GM12878 (cell line): ENCODE data around the gene SGSM2. TPM values are rescaled to one million over a fixed set of nuclear protein-coding genes. Genes with fewer than 3 reads are reported as not detected.
A peak's percentile ranks its signal among the peaks of the same experiment; 100 is the strongest.

Experiments used
- ATAC-seq: fragments of 200-7000 bp; cut with Tn5 transposase; 3 replicates; pipeline ENCODE4 v1.9.1; 2020; ENCODE audit warnings: mild to moderate bottlenecking, moderate library complexity
- BruUV-seq: library from RNA; stranded (reverse); fragments of 400-500 nt; replicated peaks from 2 replicates; lab custom pipeline; 2021; lab: Mats Ljungman, UMichigan
- CTCF ChIA-PET: fragments of 300-600 bp; sonication (Branson Sonifier 250); formaldehyde crosslinking; extraction: SDS; loops from one replicate; lab custom pipeline; 2021; ENCODE audit warnings: inconsistent platforms; lab: Yijun Ruan, JAX
- POLR2A ChIA-PET: fragments of 350-600 bp; formaldehyde crosslinking; extraction: SDS; loops from one replicate; lab custom pipeline; 2021; ENCODE audit warnings: inconsistent platforms; lab: Charles Lee
- RAD21 ChIA-PET: fragments of 300-600 bp; sonication (Branson Sonifier 250); formaldehyde crosslinking; loops from one replicate; lab custom pipeline; 2023; ENCODE audit warnings: antibody characterized with exemption; ENCODE audit not compliant: unreplicated experiment; lab: Charles Lee
- SMC1A ChIA-PET: fragments of 300-600 bp; sonication (Branson Sonifier 250); formaldehyde crosslinking; loops from one replicate; lab custom pipeline; 2023; ENCODE audit not compliant: unreplicated experiment, uncharacterized antibody; lab: Charles Lee
- DNase-seq: peaks from one replicate; pipeline ENCODE4 v3.0.0-alpha.2; 2011; ENCODE audit warnings: low read depth, low spot score
- FAIRE-seq: peaks from 3 replicates; lab custom pipeline; 2011; peaks lifted over from hg19 to GRCh38; lab: Jason Lieb, UNC
- H2AFZ ChIP-seq: 2 replicates; pipeline ENCODE4 v1.6.0; 2011; ENCODE audit warnings: low read depth, low read length, control low read depth; ENCODE audit not compliant: control insufficient read depth
- H3K27ac ChIP-seq: 2 replicates; pipeline ENCODE4 v1.5.1; 2011; ENCODE audit warnings: control low read depth; ENCODE audit not compliant: control insufficient read depth, insufficient read depth
- H3K27me3 ChIP-seq, 2 experiments: replicated peaks in 1 of 2; 2 replicates each; pipeline versions ENCODE4 v1.6.0 to v1.6.1; 2011; ENCODE audit warnings: low read length in 1 of 2; ENCODE audit not compliant: control insufficient read depth in 2 of 2, insufficient read depth in 2 of 2
- H3K36me3 ChIP-seq, 2 experiments: 2 replicates each; pipeline ENCODE4 v1.5.1; 2011; ENCODE audit warnings: low read length in 1 of 2; ENCODE audit not compliant: control insufficient read depth in 2 of 2, insufficient read depth in 2 of 2
- H3K4me1 ChIP-seq: 2 replicates; pipeline ENCODE4 v1.6.1; 2011; ENCODE audit warnings: mild to moderate bottlenecking, low read length, moderate library complexity, mixed read lengths; ENCODE audit not compliant: control insufficient read depth, insufficient read depth
- H3K4me2 ChIP-seq: 2 replicates; pipeline ENCODE4 v1.6.0; 2011; ENCODE audit warnings: control low read depth; ENCODE audit not compliant: control insufficient read depth, insufficient read depth
- H3K4me3 ChIP-seq: fragments of 200-600 bp; sonication (generic); 2 replicates; pipeline ENCODE4 v1.5.1; 2016
- H3K79me2 ChIP-seq: 2 replicates; pipeline ENCODE4 v1.6.0; 2011; ENCODE audit warnings: low read length; ENCODE audit not compliant: control insufficient read depth, insufficient read depth
- H3K9ac ChIP-seq: 2 replicates; pipeline ENCODE4 v1.8.0; 2011; ENCODE audit warnings: low read length, control low read depth, mixed read lengths; ENCODE audit not compliant: control insufficient read depth, insufficient read depth
- H3K9me3 ChIP-seq: replicated peaks from 3 replicates; pipeline ENCODE4 v1.5.1; 2011; ENCODE audit warnings: mild to moderate bottlenecking, low read length; ENCODE audit not compliant: control insufficient read depth, insufficient read depth
- H4K20me1 ChIP-seq: 2 replicates; pipeline ENCODE4 v1.6.0; 2011; ENCODE audit not compliant: control insufficient read depth, insufficient read depth
- ATF7 ChIP-seq: fragments of 450-650 bp; IDR thresholded peaks from 2 replicates; pipeline ENCODE4 v1.6.1; 2016; ENCODE audit warnings: low read depth, mild to moderate bottlenecking
- BMI1 ChIP-seq: fragments of 450-650 bp; IDR thresholded peaks from 2 replicates; pipeline ENCODE4 v1.6.1; 2016; ENCODE audit warnings: mild to moderate bottlenecking, moderate library complexity, borderline replicate concordance
- CTCF ChIP-seq, 3 experiments: IDR thresholded peaks in 2 of 3; conservative IDR thresholded peaks in 1 of 3; 2 replicates each; pipeline ENCODE4 v1.5.1; 2011; ENCODE audit warnings: low read depth in 3 of 3, low read length in 3 of 3, mild to moderate bottlenecking in 3 of 3, control low read depth in 2 of 3, moderate library complexity in 2 of 3, inconsistent platforms in 1 of 3, mixed read lengths in 1 of 3; ENCODE audit not compliant: control insufficient read depth in 2 of 3, insufficient read depth in 1 of 3; ENCODE audit errors: extremely low read depth in 1 of 3
- WGBS: methylation state at CpG from one replicate; pipeline ENCODE4 v1.1.6; 2016; ENCODE audit warnings: low lambda C conversion rate; ENCODE audit not compliant: insufficient replicate concordance, insufficient coverage; ENCODE audit errors: missing lambda C conversion rate; 5-methylcytosine and 5-hydroxymethylcytosine counted together
- in situ Hi-C: fragments of 300-500 bp; cut with MboI; formaldehyde crosslinking; loops from 9 replicates; pipeline ENCODE4 v1.14.3; 2018; ENCODE audit warnings: mixed read lengths
- intact Hi-C: fragments of 100-400 bp; cut with micrococcal nuclease; formaldehyde crosslinking; loops from one replicate; pipeline ENCODE4 v1.14.2; 2022; ENCODE audit not compliant: unreplicated experiment
- polyA plus RNA-seq, 11 experiments: library from polyadenylated mRNA; depleted of rRNA in 4 of 11; unstranded in 6 of 11; stranded (reverse) in 5 of 11; fragments of >200 nt; fragmentation: Nextera tagmentation in 4 of 11; fragmentation: Illumina TruSeq in 1 of 11; extraction: Ambion mirVana in 4 of 11; extraction: Trizol in 1 of 11; gene quantifications; 1 replicate in 1 of 11; 2 replicates in 10 of 11; pipeline versions ENCODE4 v1.2.1 to v1.2.3, GENCODE V29; 2011 to 2016; ENCODE audit warnings: inconsistent platforms in 2 of 11, missing spikeins in 2 of 11, low read depth in 1 of 11
- total RNA-seq, 4 experiments: library from RNA; depleted of rRNA in 3 of 4; stranded (reverse); fragments of >200 nt in 3 of 4; fragmentation: Illumina TruSeq in 1 of 4; extraction: Trizol in 1 of 4; gene quantifications; 2 replicates each; pipeline versions ENCODE4 v1.2.1 to v1.2.3, GENCODE V29; 2013 to 2021

Gene SGSM2
- total and polyA plus RNA-seq, 10 of the 15 experiments (the other 5 are each of a cell fraction or from before 2014, with no cell fraction given): 0.50 to 50.9 (median 18.5) TPM

GRCh38 chr17:2369551-2370210, 32.4 kb downstream of the SGSM2 start:
- WGBS: 87% methylated on average over 19 of the region's 20 CpGs
- H4K20me1 ChIP-seq: no peaks in the 10 kb centered on the region
- intact Hi-C loops: no loop called here

More at GRCh38 chr17:2369551-2370210, 32.4 kb downstream of the SGSM2 start:
- Histone ChIP-seq H2AFZ (no peak overlapping the region), H3K9me3 (no peaks in the 10 kb centered on the region), H3K79me2 (no peaks in the 10 kb centered on the region), H3K4me3 (no peak overlapping the region), H3K4me1 (no peaks in the 10 kb centered on the region), H3K9ac (no peak overlapping the region), H3K4me2 (no peak overlapping the region), H3K27me3 (no peaks in the 10 kb centered on the region), H3K36me3 (no peaks in the 10 kb centered on the region; a peak in 1 of 4 replicates), H3K27ac (no peak overlapping the region)
- TF ChIP-seq CTCF (IDR thresholded peaks at IDR 0.05 in 2 of 3, conservative IDR thresholded peaks at IDR 0.05 in 1 of 3; ENCODE audit: control insufficient read depth in 2 of 3, extremely low read depth in 1 of 3, insufficient read depth in 1 of 3, low read depth in 3 of 3, low read length in 3 of 3) (0 out of 6 replicates have a peak, but pooled peaks of 1 of the 3 experiments have one; percentile 1), ATF7 (no peak), BMI1 (no peak)
- in situ Hi-C loops: no loop called here
- BruUV-seq: no TSS peak
- DNase-seq (no peak), ATAC-seq (no peak), FAIRE-seq (no peak)
- ChIA-PET RAD21 (interaction anchor here (2.7 kb wide), 1 partner anchor 13 kb away, joined by 9 read pairs; no protein-coding TSS in a partner anchor), SMC1A (interaction anchor here (1.4 to 2.0 kb wide), 2 partner anchors 13 to 47 kb away, joined by 4 to 6 read pairs; no protein-coding TSS in a partner anchor), CTCF (interaction anchor here (1.4 to 2.2 kb wide), 2 partner anchors 12 to 46 kb away, joined by 4 to 12 read pairs; no protein-coding TSS in a partner anchor), POLR2A (no interaction called here)
